Posterior vena cava (tissue), 2 donors: ENCODE results near the gene TARBP1. TPM values are rescaled to one million over a fixed set of nuclear protein-coding genes. Genes with fewer than 3 reads are reported as not detected.
"Not testable (repeated sequence)": the region's sequence is repeated elsewhere in the genome, so short reads cannot be mapped to it uniquely, and the experiment has no call there.

Experiments used
- DNase-seq: peaks from one replicate; pipeline ENCODE4 v3.0.0-alpha.2; 2020; ENCODE audit warnings: low spot score
- intact Hi-C, 2 donors: fragments of 100-400 bp; cut with DNase I; formaldehyde crosslinking; loops; one replicate each; pipeline versions ENCODE4 v1.14.1 to v1.14.2; 2022 to 2023
- total RNA-seq, 2 donors: library from RNA; stranded (reverse); fragmentation: NEBNext Ultra II Directional; extraction: Animal tissue kit (Norgen Biotek cat#: 25700); gene quantifications; one replicate each; pipeline ENCODE4 v1.2.1, GENCODE V29; 2021
- donor health status: DM: yes; HTN: yes; CAD: no.
- donor health status: DM: yes; HTN: yes; CAD: no.

Gene TARBP1
- total RNA-seq, 2 donors from 2014 or later = 13.8 to 20.0 TPM

GRCh38 chr1:234413485-234413884 lies 65.5 kb downstream of the TARBP1 start:
- DNase-seq = no peak
- intact Hi-C loops = no loop called here

- DNase-seq = no peak
- intact Hi-C loops = no loop called here
Observed at GRCh38 chr1:234412830-234413229, 66.1 kb downstream of the TARBP1 start.

DNA sequence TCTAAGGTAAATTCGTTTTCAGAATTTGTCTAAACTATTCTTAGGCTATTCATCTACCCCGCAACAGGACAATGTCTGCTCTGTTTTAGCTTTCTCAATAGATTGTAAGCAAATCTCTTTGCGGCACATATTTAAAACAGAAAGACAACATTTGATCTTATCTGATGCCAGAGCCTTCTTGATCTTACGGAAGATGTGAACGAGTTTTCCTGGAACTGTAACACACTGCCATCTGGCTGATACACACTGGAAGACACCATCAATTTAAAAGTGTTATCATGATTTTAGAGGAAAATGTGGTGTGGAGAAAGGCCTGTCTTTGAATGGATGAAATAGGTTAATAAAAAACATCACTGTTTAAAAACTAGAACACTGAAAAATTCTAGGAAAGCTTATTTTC lies 69.7 kb downstream of the TARBP1 start:
- no peak for DNase-seq
- intact Hi-C loops = no loop called here

DNA sequence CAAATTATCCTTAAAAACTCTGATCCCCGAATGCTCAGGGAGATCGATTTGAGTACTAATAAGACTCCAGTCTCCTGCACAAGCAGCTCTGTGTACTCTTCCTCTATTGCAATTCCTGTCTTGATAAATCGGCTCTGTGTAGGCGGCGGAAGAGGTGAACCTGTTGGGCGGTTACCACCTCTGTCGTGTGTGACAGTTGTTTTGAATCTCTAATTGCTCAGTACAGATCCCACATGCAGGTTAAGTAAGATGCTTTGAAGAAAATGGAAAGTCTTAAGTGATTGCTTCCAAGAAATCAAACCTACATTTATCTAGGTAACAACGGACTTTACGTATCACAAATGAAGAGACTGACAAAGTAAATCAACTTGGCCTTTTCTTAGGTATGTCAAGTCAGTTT lies 70.2 kb downstream of the TARBP1 start:
- no peak for DNase-seq
- intact Hi-C loops = no loop called here

- no peak for DNase-seq
- intact Hi-C loops = no loop called here
Observed at GRCh38 chr1:234406871-234407270, 72.1 kb downstream of the TARBP1 start.

- DNase-seq = no peak
- intact Hi-C loops = no loop called here
Observed at GRCh38 chr1:234405676-234406075, 73.3 kb downstream of the TARBP1 start.

GRCh38 chr1:234402939-234403338 lies 76.0 kb downstream of the TARBP1 start:
- no peak for DNase-seq
- intact Hi-C loops = loop anchor here in 1 of 2 donors (2.0 kb wide), 1 partner anchor 76 kb away; the partner anchor contains the start of gene TARBP1

DNA sequence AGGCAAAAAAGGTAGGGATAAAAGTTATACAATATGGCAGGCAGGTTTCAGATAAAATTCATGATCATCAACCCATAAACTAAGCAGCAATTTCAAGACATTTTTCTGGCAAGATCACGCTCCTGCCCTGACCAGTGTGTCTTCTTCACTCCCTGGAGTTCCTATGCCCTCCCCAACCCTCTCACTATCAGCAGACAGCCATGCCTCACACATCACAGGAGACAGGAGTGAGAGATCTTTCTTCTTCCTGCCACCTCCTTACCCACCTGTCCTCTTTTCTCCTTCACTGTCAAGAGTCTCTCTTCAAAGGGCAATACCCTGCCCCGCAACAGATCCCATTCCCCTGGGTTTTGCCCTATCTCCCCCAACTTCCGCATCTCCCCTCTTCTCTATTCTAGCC lies 77.3 kb downstream of the TARBP1 start:
- no peak for DNase-seq
- intact Hi-C loops = loop anchor here in 1 of 2 donors (2.0 kb wide), 1 partner anchor 77 kb away; the partner anchor contains the start of gene TARBP1

GRCh38 chr1:234400773-234401172 lies 78.2 kb downstream of the TARBP1 start:
- no peak for DNase-seq
- intact Hi-C loops = no loop called here

- not testable (repeated sequence) for DNase-seq
Observed at GRCh38 chr1:234399515-234399914, 79.5 kb downstream of the TARBP1 start.

GRCh38 chr1:234398849-234399381 lies 80.1 kb downstream of the TARBP1 start:
- intact Hi-C loops = no loop called here
- no peak for DNase-seq

More at GRCh38 chr1:234399515-234399914, 79.5 kb downstream of the TARBP1 start:
- intact Hi-C loops = not testable (repeated sequence)

- intact Hi-C loops = no loop called here
- no peak for DNase-seq
Observed at GRCh38 chr1:234397732-234398131, 81.2 kb downstream of the TARBP1 start.

DNA sequence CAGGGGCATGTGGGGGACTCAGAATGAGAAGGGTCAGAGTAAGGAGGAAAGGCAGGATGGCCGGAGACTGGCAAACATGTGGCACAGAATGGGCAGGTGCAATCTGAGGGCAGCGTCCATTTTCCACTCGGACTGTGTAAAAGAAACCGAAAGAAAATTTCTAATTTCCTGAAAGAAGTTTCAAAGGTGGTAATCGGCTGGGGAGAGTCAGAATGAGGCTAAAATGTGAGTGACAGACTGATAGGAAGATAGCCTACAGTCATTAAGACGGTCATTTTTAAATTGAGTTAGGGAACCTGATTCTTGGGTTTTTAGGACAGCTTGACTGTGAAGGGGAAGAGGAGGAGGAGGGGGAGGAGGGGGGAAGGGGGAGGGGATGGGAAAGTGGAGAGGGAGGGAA lies 82.1 kb downstream of the TARBP1 start:
- no peak for DNase-seq
- intact Hi-C loops = no loop called here

- intact Hi-C loops = no loop called here
- DNase-seq = no peak
Observed at GRCh38 chr1:234396092-234396491, 82.9 kb downstream of the TARBP1 start.

DNA sequence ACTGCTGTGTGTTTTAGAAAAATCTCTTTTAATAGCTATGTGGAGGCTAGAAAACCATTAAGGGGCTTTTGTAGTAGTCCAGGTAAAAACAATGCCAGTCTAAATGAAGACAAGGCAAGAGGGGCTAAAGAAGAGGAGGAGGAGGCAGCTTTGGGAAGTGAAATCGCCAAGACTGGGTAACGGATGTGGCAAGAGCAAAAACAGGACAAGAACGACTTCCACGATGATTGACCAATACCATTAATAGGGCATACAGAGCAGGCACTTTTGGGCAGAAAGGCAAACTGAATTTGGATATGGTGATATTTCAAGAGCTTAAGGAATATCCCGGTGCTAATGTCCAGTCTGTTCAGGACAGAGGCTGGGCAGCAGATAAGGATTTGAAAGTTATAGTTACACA lies 83.7 kb downstream of the TARBP1 start:
- no peak for DNase-seq
- intact Hi-C loops = no loop called here

GRCh38 chr1:234393190-234393589 lies 85.8 kb downstream of the TARBP1 start:
- intact Hi-C loops = no loop called here

GRCh38 chr1:234388094-234388493 lies 90.9 kb downstream of the TARBP1 start:
- intact Hi-C loops = no loop called here
- no peak for DNase-seq

More at GRCh38 chr1:234393190-234393589, 85.8 kb downstream of the TARBP1 start:
- DNase-seq = no peak

DNA sequence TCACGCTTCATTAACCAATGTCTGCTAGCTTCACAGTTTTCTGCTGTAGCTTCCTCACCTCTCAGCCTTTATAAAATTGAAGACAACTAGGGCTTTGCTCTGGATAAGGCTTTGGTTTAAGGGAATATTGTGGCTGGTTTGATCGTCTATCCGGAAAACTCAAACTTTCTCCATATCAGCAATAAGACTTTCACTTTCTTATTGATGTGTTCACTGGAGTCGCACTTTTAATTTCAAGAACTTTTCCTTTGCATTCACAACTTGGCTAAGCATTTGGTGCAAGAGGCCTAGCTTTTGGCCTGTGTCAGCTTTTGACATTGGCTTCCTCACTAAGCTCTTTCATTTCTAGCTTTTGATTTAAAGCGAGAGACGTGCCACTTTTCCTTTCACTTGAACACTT lies 92.9 kb downstream of the TARBP1 start:
- no peak for DNase-seq
- intact Hi-C loops = no loop called here

- intact Hi-C loops = no loop called here
Observed at GRCh38 chr1:234381699-234382555, 97.1 kb downstream of the TARBP1 start.

GRCh38 chr1:234379591-234380109 lies 99.3 kb downstream of the TARBP1 start:
- DNase-seq, intact Hi-C loops: not testable (repeated sequence)

More at GRCh38 chr1:234381699-234382555, 97.1 kb downstream of the TARBP1 start:
- no peak for DNase-seq
